HG03175 (cell line): Measurements from ENCODE around the gene BPIFA1.

Experiments
- ATAC-seq: cut with Tn5 transposase; IDR thresholded peaks from one replicate; pipeline ENCODE4 v1.9.1; 2021; ENCODE audit warnings: mild to moderate bottlenecking, moderate library complexity; ENCODE audit not compliant: unreplicated experiment

BPIFA1 gene

DNA sequence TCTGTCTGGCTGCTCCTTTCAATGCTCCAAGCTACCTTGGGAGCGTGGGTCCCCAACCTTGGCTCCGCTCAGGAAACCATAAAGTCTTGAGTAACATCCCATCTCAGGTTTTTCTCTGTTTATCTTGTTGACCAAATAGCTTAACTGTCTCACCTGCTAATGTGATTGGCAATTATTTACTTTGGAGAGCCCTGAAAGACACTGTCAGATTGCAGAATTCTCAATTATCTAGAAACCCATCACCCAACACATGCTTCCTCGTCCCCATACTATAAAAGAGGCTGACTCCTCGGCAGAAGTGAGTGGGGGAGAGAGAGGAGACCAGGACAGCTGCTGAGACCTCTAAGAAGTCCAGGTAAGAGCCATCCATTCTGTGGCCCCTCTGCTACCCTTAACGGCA lies at the start of gene BPIFA1:
Gene BPIFA1 (plus strand): TSS at position 301 of the 400 bp plus-strand sequence. CDS start 1,716 bp downstream, outside the sequence.
- ATAC-seq: no peak

DNA sequence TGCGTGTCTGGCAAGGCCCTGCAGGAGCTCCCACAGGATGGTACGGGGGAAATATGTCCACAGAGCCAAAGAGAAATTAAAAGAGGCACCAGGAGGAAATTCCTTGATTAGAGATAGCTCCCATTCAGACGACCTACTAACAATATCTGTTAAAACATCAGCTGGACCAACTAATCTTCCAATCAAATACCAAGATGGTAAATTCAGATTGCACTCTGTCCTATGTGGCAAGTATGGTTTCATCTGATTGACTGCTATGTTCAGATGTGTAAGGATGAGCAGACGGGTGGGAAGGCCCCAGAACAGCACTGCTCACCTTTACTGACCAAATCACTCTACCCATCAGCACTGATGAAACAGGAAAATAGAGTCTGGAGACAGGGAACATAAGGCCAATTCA lies 48.3 kb upstream of the BPIFA1 start:
- no peak for ATAC-seq

DNA sequence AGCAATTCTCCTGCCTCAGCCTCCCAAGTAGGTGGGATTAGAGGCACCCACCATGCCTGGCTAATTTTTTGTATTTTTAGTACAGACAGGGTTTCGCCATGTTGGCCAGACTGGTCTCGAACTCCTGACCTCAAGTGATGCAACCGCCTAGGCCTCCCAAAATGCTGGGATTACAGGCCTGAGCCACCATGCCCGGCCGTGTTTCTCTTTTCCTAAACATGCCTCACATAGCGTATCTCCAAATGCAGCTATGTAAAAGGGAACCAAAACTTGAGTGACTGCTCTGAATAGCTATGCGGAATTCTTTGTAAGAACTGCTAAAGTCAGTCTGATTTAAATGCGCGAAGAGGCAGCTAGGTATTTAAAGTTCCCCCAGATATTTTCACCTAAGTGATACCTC lies 47.4 kb upstream of the BPIFA1 start:
- no peak for ATAC-seq

DNA sequence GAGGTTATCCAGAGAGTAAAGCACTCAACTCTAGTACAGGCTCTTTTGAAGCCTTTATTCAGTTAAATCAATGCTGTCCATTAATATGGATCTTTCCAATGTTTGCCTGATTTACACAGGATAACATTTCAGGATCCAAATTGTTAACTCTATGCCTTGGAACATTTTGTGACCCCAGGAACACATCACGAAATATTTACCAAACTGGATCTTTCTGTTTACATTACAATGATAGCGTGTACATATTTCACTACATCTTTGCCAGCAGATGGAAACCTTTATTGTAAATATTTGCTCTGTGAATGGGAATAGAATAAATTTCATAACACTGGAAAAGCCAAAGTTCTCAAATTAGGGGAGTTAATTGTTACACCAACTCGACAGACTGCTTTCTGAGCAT lies 44.3 kb upstream of the BPIFA1 start:
- no peak for ATAC-seq

DNA sequence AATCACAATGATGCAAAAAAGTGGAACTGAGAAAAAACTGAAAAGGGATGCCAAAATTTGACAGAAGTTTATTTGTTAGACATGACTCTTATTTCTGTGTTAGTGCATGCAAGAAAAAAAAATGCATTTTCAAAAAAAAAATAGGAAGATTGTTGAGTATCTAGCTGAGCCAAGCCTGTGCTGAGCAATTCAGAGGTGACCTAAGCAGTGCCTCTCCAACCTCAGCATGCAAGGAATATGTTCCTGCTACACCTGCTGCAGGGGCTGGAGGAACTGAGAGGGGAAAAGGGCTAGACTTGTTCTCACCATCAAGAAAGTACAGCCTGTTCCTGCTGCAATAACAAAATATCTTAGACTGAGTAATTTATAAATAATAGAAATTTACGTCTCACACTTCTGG lies 43.8 kb upstream of the BPIFA1 start:
- no peak for ATAC-seq

DNA sequence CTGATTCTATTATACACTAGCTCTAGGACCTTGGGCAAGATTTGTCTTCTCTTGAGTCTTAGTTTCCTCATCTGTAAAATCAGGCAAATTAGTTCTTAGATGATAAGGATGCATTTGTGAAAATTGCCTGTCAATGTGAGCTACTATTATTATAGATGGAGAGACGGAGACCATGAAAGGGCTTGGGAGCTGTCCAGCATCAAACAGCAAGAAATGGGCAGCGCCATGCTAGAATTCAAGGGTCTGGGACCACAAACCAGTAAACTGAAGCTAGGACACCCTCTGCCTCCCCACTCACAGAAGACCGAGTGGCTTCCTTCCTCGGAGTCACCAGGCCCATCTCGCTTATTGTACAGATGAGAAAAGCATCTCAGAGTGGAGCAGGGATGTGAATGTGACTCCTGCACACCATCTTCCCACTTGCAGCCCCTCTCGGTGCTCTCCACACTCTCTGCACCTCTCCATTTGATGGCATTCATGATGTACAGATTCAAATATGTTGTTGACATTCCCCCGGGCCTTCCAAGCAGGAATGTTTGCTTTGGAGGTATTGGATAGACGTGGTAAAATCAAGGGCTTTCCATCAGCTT lies 42.8 kb upstream of the BPIFA1 start:
- ATAC-seq: no peak

DNA sequence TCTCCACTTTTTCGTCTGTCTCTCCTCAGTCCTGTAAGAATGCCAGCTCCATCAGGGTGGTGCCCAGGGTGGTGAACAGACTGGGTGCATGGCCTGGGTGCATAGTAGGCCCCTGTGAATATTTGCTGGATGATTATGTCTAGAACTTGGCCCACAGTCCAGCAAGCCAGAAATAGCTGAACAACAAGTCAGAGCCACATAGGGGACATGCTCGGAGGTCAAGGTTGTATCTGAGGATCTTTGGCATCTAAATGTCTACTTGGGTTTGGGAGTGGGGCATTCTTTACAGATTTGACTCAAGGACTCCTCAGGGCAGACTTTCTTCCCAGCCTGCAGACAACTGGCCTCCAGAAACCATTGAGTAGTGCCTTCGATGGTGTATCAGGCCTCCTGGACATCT lies 36.8 kb upstream of the BPIFA1 start:
- no peak for ATAC-seq

DNA sequence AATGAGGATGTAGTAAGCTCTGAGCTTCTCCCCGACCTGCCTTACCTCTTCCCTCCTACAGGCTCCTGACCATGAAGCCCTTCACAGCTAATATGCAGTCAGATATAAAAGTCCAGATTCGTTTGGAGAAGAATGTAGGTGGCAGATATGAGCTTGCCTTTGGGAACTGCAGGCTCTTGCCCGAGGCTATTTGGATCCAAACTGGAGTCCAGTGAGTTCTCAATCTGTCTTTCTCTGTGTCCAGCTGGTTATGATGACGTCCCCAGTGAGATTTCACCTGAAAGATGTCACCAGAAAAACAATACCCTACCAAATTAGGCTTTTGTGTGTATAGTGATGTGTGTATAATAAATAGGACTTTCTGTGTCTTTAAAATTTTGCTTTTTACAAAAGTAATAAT lies 33.3 kb upstream of the BPIFA1 start:
- ATAC-seq: no peak

DNA sequence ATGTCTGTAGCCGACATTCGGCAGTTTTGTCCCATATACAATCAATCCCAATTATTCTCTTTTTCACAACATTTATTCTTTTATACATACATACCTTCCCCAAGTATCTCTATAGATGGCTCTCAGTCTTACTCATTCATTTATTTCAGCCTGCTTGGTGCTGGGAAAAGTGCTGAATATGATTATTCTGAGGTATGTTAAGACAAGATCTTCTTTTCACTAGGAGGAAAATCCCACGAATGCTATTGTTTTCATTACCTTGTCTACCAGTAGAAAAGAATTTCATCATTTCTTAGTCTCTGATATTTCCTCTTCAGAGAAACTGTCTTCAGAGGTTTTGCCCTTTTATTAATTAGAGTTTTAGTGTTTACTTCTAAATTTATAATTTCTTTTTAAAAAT lies 32.4 kb upstream of the BPIFA1 start:
- no peak for ATAC-seq

DNA sequence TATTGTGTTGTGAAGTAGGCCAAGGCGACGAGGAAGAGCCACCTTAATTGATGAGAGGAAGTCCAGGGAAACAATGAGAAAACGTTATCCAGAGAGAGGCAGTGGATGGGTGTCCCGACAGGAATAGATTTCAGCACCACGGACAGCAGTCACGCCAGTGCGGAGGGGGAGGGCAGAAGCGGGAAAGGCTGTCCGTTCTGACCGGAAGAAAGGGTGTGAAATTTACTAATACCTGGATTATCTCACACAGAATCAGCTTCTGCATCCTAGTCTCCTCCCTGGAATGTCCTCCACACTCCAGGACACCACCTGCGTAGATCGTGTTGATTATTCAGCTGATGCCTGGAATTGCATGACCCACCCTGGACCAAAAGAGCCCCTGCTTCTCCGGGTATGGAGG lies 26.0 kb upstream of the BPIFA1 start:
- no peak for ATAC-seq

DNA sequence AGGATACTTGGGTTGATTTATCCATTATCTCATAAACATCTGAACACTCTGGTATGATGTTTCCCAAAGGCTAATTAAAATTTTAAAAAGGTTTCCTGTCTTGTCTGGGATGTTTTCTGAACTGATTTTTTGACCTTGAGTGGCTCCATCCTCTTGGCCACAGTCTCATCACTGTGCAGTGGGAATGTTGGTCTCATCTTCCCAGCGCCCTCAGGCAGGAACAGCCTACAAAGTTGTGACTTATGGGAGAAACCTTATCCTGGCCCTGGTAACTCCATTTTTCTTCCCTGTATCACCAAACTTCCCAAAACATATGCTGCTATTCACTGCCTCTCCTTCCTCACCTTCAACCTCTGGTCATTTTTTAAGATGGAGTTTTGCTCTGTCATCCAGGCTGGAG lies 25.4 kb upstream of the BPIFA1 start:
- no peak for ATAC-seq

DNA sequence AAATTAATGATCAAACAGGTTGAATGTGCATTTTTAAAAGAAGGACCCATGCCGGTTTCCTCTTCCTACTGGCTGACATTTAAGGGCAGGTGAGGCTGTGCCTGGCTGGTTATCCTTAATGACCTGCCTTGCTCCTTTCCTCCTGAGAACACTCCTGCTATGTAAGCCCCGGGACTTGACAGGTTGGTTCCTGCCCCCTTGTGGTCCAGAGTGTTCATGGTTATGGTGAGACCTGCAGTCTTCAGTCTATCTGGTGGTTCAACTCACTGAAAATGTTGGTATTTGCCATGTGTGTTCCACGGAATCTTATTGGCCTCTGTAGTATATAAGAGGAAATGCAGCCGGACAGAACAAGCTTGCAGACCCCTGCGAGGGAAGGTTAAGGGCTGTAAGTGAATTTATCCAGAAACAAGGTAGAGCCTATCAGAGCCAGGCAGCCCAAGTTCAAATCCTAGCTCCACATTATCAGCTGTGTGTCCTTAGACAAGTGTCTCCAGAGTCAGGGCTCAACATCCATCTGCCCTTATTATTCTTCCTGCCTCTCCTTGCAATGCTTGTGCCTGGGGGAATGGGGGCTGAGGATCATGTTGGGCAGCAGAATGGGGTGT lies 23.9 kb upstream of the BPIFA1 start:
- no peak for ATAC-seq

DNA sequence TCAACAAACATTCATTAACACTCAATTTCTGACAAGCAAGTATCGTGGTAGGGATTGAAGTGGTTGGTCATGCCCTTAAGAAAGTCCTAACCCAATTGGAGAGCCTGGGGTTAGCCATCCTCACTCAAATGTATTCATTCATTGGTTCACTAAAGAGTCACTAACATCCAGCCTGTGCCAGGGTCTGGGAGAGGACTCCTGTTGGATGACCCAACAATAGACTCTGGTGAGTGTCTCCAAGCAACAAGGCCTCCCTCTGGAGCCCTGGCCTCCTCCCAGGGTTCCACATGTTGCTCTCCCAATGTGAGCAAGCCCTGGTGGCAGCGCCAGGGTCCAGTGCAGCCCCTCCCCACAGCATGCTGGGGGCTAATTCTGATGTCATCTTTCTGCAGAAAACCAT lies 18.7 kb upstream of the BPIFA1 start, which contains the start of gene BPIFA3:
Gene BPIFA3 (plus strand): TSS at position 301 of the 400 bp plus-strand sequence. CDS start 185 bp downstream, outside the sequence.
- no peak for ATAC-seq

DNA sequence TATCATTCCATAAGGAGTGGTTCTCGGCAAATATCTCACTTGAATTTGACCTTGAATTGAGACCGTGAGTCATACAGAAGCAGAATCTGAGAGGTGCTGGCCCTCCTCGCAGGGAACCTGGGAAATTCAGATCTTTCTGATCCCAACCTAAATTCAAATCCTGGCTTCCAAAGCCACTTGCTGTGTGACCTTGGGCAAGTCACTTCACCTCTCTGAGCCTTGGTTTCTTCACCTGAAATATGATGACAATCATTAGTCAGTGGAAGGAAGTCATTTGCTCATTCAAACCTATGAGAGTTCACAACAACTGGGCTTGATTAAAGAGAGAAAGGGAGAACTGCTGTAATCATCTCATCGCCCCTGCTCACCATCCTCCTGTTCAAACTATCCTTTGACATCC lies 11.4 kb upstream of the BPIFA1 start:
- ATAC-seq: no peak

DNA sequence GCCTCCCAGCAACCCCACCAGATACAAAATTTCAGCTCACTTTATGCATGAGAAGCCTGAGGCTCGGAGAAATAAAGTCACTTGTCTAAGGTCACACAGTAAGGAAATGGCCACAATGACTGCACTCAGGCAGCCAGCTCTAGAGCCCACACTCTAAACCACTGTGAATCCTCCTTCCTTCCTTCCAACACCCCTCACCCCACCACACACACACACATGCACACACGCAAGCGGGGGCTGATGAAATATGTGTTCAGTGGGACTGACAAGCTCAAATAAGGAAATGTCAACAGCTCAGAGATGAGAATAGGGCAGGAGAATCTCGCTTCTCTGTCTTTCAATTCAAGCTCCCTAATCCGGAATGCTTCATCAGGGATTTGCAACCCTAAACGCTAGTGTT lies 6.0 kb upstream of the BPIFA1 start:
- ATAC-seq: no peak

DNA sequence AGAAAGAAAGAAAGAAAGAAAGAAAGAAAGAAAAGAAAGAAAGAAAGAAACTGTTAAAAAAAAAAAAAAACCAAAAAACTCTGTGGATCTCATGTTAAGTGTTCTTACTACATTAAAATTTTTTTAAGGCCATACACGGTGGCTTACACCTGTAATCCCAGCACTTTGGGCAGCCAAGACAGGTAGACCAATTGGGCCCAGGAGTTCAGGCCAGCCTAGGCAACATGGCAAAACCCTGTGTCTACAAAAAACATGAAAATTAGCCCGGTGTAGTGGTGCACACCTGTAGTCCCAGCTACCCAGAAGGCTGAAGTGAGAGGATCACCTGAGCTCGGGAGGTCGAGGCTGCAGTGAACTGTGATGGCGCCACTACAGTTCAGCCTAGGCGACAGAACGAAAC lies 4.6 kb upstream of the BPIFA1 start:
- ATAC-seq: no peak

DNA sequence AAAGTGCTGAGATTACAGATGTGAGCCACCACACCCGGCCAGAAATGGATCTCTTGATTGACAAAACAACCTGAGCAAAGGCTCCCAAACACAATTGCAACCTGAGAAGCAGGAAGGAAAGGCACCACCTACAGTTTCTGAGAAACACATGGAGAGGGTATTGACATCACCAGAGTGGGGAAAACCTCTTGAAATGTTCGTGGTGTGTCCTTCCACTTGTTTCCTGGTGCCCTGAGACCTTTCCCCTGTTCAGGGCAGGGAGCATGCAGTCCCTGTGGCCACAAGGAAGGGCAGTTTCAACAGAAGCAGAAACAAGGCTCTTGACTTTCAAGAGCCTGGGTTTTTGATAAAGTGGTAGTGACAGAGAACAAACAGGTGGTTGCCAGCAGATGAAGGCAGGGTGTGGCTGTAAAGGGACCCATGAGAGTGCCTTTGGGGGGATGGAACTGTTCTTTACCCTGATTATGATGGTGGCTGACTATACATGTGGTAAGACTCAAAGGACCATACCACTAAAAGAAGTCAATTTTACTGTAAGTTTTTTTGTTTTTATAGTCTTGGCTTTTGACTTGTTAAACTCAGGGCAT lies 3.2 kb upstream of the BPIFA1 start:
- ATAC-seq: no peak

DNA sequence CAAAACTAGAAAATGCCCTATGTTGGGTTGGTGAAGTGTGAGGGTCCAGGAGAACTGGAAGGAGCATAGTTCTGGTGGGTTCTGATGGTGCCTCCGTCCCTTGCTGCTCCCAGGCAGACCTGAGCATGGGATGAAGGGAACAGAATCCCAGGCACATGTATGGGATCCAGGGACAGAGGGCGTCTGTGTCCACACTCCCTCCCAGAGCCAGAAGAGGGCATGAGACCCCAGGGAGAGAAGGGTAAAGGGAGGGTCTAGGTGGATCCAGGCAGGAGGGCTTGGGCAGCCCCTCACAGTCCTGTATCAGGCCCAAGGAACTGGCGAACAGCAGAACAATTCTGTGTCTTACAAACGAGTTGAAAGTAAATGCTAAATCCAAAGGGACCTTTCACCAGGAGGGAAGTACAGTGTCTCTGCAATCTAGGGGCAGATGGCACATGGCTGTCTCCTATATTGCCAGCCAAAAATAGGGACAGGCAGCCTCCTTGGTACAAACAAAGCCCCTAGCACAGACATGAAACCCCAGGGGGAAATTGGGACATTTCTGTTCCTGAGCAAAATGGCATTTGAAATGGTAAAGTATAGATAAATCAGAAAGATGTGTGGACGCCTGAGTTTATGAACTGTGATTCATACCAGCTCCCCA lies 2.5 kb upstream of the BPIFA1 start:
- no peak for ATAC-seq

DNA sequence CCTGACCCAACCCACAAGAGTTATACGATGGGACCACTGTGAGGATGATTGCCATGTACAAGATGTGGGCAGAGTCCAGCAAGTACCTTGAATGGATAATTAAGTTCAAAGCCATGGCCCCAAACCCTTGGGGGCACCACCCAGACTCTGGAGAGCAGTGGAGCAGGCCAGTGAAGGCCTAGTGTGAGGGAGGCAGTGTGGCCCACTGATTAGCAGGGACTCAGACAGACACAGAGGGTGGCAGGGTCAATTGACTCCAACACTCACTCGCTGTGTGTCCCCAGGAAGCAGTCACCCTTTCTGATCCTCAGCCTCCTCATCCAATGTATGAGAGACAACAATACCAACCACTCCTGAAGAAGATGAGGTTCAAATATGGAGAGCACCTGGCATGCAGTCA lies 1.7 kb upstream of the BPIFA1 start:
- no peak for ATAC-seq

DNA sequence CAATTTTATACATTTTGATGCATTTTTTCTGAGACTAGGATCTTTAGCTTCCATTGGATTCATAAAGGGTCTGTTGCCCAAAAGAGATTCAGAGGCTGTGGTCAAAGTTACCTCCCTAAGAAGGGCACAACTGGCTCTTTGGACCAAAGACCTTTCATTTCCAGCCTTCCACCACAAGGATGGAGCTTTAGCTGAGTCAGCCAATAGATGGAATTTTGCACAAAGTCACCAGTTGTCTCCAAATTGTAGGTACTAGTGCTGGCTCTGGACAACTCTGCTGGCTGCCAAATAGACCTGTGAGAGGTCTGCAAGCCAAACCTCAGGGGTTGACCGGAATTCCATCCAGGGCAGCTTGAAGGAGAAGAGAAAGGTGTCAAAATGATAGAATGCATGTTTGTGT lies 555 bp downstream of the BPIFA1 start:
- no peak for ATAC-seq

DNA sequence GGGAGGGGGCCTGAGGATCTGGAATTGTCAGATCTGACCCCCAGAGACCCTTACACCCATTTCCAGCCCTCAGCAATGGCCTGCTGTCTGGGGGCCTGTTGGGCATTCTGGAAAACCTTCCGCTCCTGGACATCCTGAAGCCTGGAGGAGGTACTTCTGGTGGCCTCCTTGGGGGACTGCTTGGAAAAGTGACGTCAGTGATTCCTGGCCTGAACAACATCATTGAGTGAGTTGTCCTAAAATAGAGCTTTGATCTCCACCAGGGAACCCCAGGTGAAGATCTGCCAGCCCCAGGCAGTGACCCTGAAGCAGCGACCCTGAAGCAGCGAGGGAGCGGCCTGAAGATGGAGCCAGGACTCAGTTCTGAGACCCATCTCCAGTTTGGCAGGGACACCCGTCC lies 2.2 kb downstream of the BPIFA1 start:
- no peak for ATAC-seq

DNA sequence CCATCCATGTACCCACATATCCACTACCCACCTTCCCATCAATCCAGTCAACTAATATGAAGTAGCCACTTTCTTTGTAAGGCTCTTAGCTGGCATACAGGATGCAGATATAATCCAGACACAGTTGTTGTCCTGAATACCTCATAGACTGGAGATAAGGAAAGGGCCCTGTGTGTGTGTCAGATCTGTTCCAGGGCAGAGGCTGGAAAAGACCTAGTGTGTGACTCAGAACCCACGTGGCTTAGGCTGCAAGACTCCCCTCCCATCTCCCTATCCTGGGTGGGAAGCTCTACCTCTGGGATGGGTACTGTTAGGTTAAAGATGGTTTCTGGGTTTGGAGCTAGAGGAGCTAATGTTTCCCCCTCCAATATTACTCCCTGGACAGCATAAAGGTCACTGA lies 3.6 kb downstream of the BPIFA1 start:
- ATAC-seq: no peak
